ENCODE data around the gene RNF150. TPM values are rescaled to one million over a fixed set of nuclear protein-coding genes. Genes with fewer than 3 reads are reported as not detected.

The RNF150 gene
- total RNA-seq, 1 experiment from 2014 or later: 2.7 TPM

GRCh38 chr4:141179474-141180373 lies 46.5 kb upstream of the RNF150 start:
- ChIA-PET CTCF (no interaction called here), POLR2A (ENCODE audit: low non-redundant PET) (no interaction called here)
- Histone ChIP-seq H3K36me3 (ENCODE audit: insufficient read depth, low read length, poor library complexity, severe bottlenecking) (no peaks in the 10 kb centered on the region), H3K9me3 (ENCODE audit: low read depth, low read length, poor library complexity, severe bottlenecking) (no peaks in the 10 kb centered on the region), H3K27me3 (replicated peaks; ENCODE audit: insufficient read depth, low read depth, low read length, poor library complexity) (no peaks in the 10 kb centered on the region), H3K4me1 (ENCODE audit: insufficient read depth, low read length, poor library complexity, severe bottlenecking) (no peaks in the 10 kb centered on the region), H3K27ac (ENCODE audit: low read depth, low read length, poor library complexity, severe bottlenecking) (no peak overlapping the region), H3K4me3 (ENCODE audit: low read depth, low read length, poor library complexity, severe bottlenecking) (no peak overlapping the region)
- no peak for DNase-seq (ENCODE audit: low spot score)
- TF ChIP-seq EZH2 (IDR thresholded peaks at IDR 0.05; ENCODE audit: borderline replicate concordance, low read depth, low read length, poor library complexity, severe bottlenecking) (no peak), CTCF (conservative IDR thresholded peaks at IDR 0.05; ENCODE audit: low read depth, low read length) (no peak)
- no TSS peak for BruUV-seq (replicated peaks)
- intact Hi-C loops (cut with micrococcal nuclease; ENCODE audit: unreplicated experiment): no loop called here

GRCh38 chr4:141177171-141177570 lies 43.9 kb upstream of the RNF150 start:
- ChIA-PET POLR2A (ENCODE audit: low non-redundant PET) (no interaction called here), CTCF (no interaction called here)
- no TSS peak for BruUV-seq (replicated peaks)

GRCh38 chr4:141174457-141174856 lies 41.2 kb upstream of the RNF150 start:
- intact Hi-C loops (cut with micrococcal nuclease; ENCODE audit: unreplicated experiment): no loop called here
- ChIA-PET CTCF (no interaction called here), POLR2A (ENCODE audit: low non-redundant PET) (no interaction called here)
- Histone ChIP-seq H3K27me3 (replicated peaks; ENCODE audit: insufficient read depth, low read depth, low read length, poor library complexity) (no peaks in the 10 kb centered on the region), H3K4me3 (ENCODE audit: low read depth, low read length, poor library complexity, severe bottlenecking) (no peak overlapping the region), H3K9me3 (ENCODE audit: low read depth, low read length, poor library complexity, severe bottlenecking) (no peaks in the 10 kb centered on the region), H3K27ac (ENCODE audit: low read depth, low read length, poor library complexity, severe bottlenecking) (no peak overlapping the region), H3K36me3 (ENCODE audit: insufficient read depth, low read length, poor library complexity, severe bottlenecking) (no peaks in the 10 kb centered on the region), H3K4me1 (ENCODE audit: insufficient read depth, low read length, poor library complexity, severe bottlenecking) (no peaks in the 10 kb centered on the region)
- no TSS peak for BruUV-seq (replicated peaks)
- no peak for DNase-seq (ENCODE audit: low spot score)
- TF ChIP-seq CTCF (conservative IDR thresholded peaks at IDR 0.05; ENCODE audit: low read depth, low read length) (no peak), EZH2 (IDR thresholded peaks at IDR 0.05; ENCODE audit: borderline replicate concordance, low read depth, low read length, poor library complexity, severe bottlenecking) (no peak)

More at GRCh38 chr4:141177171-141177570, 43.9 kb upstream of the RNF150 start:
- Histone ChIP-seq H3K9me3 (ENCODE audit: low read depth, low read length, poor library complexity, severe bottlenecking) (no peaks in the 10 kb centered on the region), H3K27ac (ENCODE audit: low read depth, low read length, poor library complexity, severe bottlenecking) (no peak overlapping the region), H3K36me3 (ENCODE audit: insufficient read depth, low read length, poor library complexity, severe bottlenecking) (no peaks in the 10 kb centered on the region), H3K4me1 (ENCODE audit: insufficient read depth, low read length, poor library complexity, severe bottlenecking) (no peaks in the 10 kb centered on the region), H3K4me3 (ENCODE audit: low read depth, low read length, poor library complexity, severe bottlenecking) (no peak overlapping the region), H3K27me3 (replicated peaks; ENCODE audit: insufficient read depth, low read depth, low read length, poor library complexity) (no peaks in the 10 kb centered on the region)
- intact Hi-C loops (cut with micrococcal nuclease; ENCODE audit: unreplicated experiment): no loop called here
- no peak for DNase-seq (ENCODE audit: low spot score)
- TF ChIP-seq EZH2 (IDR thresholded peaks at IDR 0.05; ENCODE audit: borderline replicate concordance, low read depth, low read length, poor library complexity, severe bottlenecking) (no peak), CTCF (conservative IDR thresholded peaks at IDR 0.05; ENCODE audit: low read depth, low read length) (no peak)

Measured in A673 (cell line).